H1 (cell line): ENCODE measurements around the gene SLC22A23. TPM values are rescaled to one million over a fixed set of nuclear protein-coding genes. Genes with fewer than 3 reads are reported as not detected.

Experiments
- CTCF ChIA-PET: fragments of 300-600 bp; sonication (Branson Sonifier 250); formaldehyde crosslinking; loops from one replicate; lab custom pipeline; 2021; ENCODE audit not compliant: partially characterized antibody; lab: Charles Lee
- POLR2A ChIA-PET: fragments of 300-600 bp; sonication (Branson Sonifier 250); formaldehyde crosslinking; loops from one replicate; lab custom pipeline; 2021; ENCODE audit warnings: inconsistent platforms; ENCODE audit not compliant: partially characterized antibody; lab: Charles Lee
- DNase-seq, 2 experiments: peaks; one replicate each; pipeline versions ENCODE4 v3.0.0 to v3.0.0-alpha.2; 2010 to 2022; ENCODE audit warnings: low spot score in 2 of 2, low read depth in 1 of 2, mixed read lengths in 1 of 2
- FAIRE-seq: peaks from 2 replicates; lab custom pipeline; 2011; peaks lifted over from hg19 to GRCh38; lab: Jason Lieb, UNC
- H2AFZ ChIP-seq: 2 replicates; pipeline ENCODE4 v1.8.1; 2012; ENCODE audit warnings: low read length, inconsistent platforms
- H2AK5ac ChIP-seq: 2 replicates; pipeline ENCODE4 v1.6.1; 2013; ENCODE audit warnings: low read depth, low read length
- H2BK120ac ChIP-seq: replicated peaks from 2 replicates; pipeline ENCODE3; 2013; ENCODE audit warnings: low read depth, low read length, inconsistent platforms
- H2BK12ac ChIP-seq: 2 replicates; pipeline ENCODE4 v1.6.1; 2013; ENCODE audit warnings: low read depth, low read length
- H2BK15ac ChIP-seq: 2 replicates; pipeline ENCODE4 v1.6.1; 2013; ENCODE audit warnings: low read length
- H2BK20ac ChIP-seq: 2 replicates; pipeline ENCODE4 v1.6.1; 2013; ENCODE audit warnings: low read length
- H2BK5ac ChIP-seq: 2 replicates; pipeline ENCODE4 v1.6.1; 2013; ENCODE audit warnings: low read depth, low read length
- H3K14ac ChIP-seq: 2 replicates; pipeline ENCODE4 v1.6.1; 2013; ENCODE audit warnings: inconsistent platforms; ENCODE audit not compliant: insufficient read length
- H3K18ac ChIP-seq: 2 replicates; pipeline ENCODE4 v1.6.1; 2013; ENCODE audit warnings: low read length; ENCODE audit errors: extremely low read depth
- H3K23ac ChIP-seq: 2 replicates; pipeline ENCODE4 v1.6.1; 2013; ENCODE audit warnings: inconsistent platforms; ENCODE audit not compliant: insufficient read length
- H3K23me2 ChIP-seq: 2 replicates; pipeline ENCODE4 v1.6.1; 2013; ENCODE audit warnings: low read depth, low read length
- H3K27ac ChIP-seq: 2 replicates; pipeline ENCODE4 v1.6.1; 2011; ENCODE audit warnings: low read depth, low read length, inconsistent platforms
- H3K27me3 ChIP-seq, 4 experiments: replicated peaks in 1 of 4; 1 replicate in 1 of 4; 2 replicates in 3 of 4; pipeline versions ENCODE4 v1.6.1 to v1.8.1; 2011 to 2013; ENCODE audit warnings: low read length in 3 of 4, mild to moderate bottlenecking in 3 of 4, inconsistent platforms in 2 of 4, mixed read lengths in 2 of 4, moderate library complexity in 1 of 4; ENCODE audit not compliant: control insufficient read depth in 3 of 4, insufficient read depth in 3 of 4; ENCODE audit errors: extremely low read depth in 1 of 4
- H3K36me3 ChIP-seq, 4 experiments: 2 replicates each; pipeline versions ENCODE4 v1.6.1 to v1.8.1; 2011 to 2013; ENCODE audit warnings: mild to moderate bottlenecking in 4 of 4, low read length in 3 of 4, moderate library complexity in 2 of 4, control low read depth in 1 of 4, inconsistent platforms in 1 of 4; ENCODE audit not compliant: insufficient read depth in 4 of 4, control insufficient read depth in 2 of 4
- H3K4ac ChIP-seq: replicated peaks from 2 replicates; pipeline ENCODE3; 2013; ENCODE audit warnings: low read length, low read depth, mixed read lengths, inconsistent platforms; ENCODE audit not compliant: insufficient read length
- H3K4me1 ChIP-seq, 4 experiments: replicated peaks in 1 of 4; 1 replicate in 1 of 4; 2 replicates in 3 of 4; pipeline versions ENCODE4 v1.6.1 to v1.8.1; 2011 to 2013; ENCODE audit warnings: low read length in 3 of 4, inconsistent platforms in 2 of 4, mixed read lengths in 1 of 4; ENCODE audit not compliant: insufficient read depth in 4 of 4, control insufficient read depth in 3 of 4
- H3K4me2 ChIP-seq, 2 experiments: 2 replicates each; pipeline versions ENCODE4 v1.6.1 to v1.8.1; 2011 to 2013; ENCODE audit warnings: low read depth in 2 of 2, low read length in 2 of 2, control low read depth in 1 of 2, inconsistent platforms in 1 of 2, mild to moderate bottlenecking in 1 of 2; ENCODE audit not compliant: insufficient read depth in 1 of 2
- H3K4me3 ChIP-seq, 4 experiments: fragments of 200-600, 300-600 bp in 1 of 4; sonication (generic), shearing (Covaris generic), sonication (Bioruptor Twin) in 1 of 4; 2 replicates each; pipeline versions ENCODE4 v1.5.1 to v1.8.1; 2011 to 2016; ENCODE audit warnings: low read length in 4 of 4, low read depth in 3 of 4, control low read depth in 2 of 4, inconsistent platforms in 2 of 4, mild to moderate bottlenecking in 2 of 4, mixed read lengths in 1 of 4, moderate library complexity in 1 of 4; ENCODE audit not compliant: insufficient read depth in 2 of 4; ENCODE audit errors: extremely low read depth in 1 of 4
- H3K56ac ChIP-seq: replicated peaks from 2 replicates; pipeline ENCODE3; 2013; ENCODE audit warnings: low read depth, mild to moderate bottlenecking, mixed read lengths, low read length, inconsistent platforms; ENCODE audit not compliant: insufficient read length
- H3K79me1 ChIP-seq: 2 replicates; pipeline ENCODE4 v1.6.1; 2013; ENCODE audit warnings: low read depth, low read length, control low read depth
- H3K79me2 ChIP-seq, 2 experiments: 2 replicates each; pipeline versions ENCODE4 v1.6.1 to v1.8.1; 2012 to 2013; ENCODE audit warnings: low read length in 2 of 2, mild to moderate bottlenecking in 2 of 2, inconsistent platforms in 1 of 2; ENCODE audit not compliant: insufficient read depth in 2 of 2, control insufficient read depth in 1 of 2
- H3K9ac ChIP-seq, 4 experiments: replicated peaks in 1 of 4; 1 replicate in 1 of 4; 2 replicates in 3 of 4; pipeline versions ENCODE4 v1.6.1 to v1.8.1; 2011 to 2013; ENCODE audit warnings: low read depth in 3 of 4, low read length in 3 of 4, control low read depth in 2 of 4, mild to moderate bottlenecking in 2 of 4, moderate library complexity in 2 of 4, inconsistent platforms in 1 of 4; ENCODE audit errors: extremely low read depth in 1 of 4
- H3K9me3 ChIP-seq, 2 experiments: 2 replicates each; pipeline versions ENCODE4 v1.6.1 to v1.8.1; 2012 to 2013; ENCODE audit warnings: mild to moderate bottlenecking in 2 of 2, moderate library complexity in 2 of 2, control low read depth in 1 of 2, inconsistent platforms in 1 of 2, low read depth in 1 of 2, low read length in 1 of 2, mixed read lengths in 1 of 2; ENCODE audit not compliant: insufficient read depth in 2 of 2
- H4K20me1 ChIP-seq, 2 experiments: replicated peaks in 1 of 2; 2 replicates each; pipeline versions ENCODE3 to v1.8.1; 2011 to 2013; ENCODE audit warnings: inconsistent platforms in 2 of 2, low read length in 2 of 2, mild to moderate bottlenecking in 1 of 2; ENCODE audit not compliant: insufficient read depth in 2 of 2, control insufficient read depth in 1 of 2
- H4K5ac ChIP-seq: 2 replicates; pipeline ENCODE4 v1.6.1; 2013; ENCODE audit warnings: low read length, low read depth, mixed read lengths, inconsistent platforms; ENCODE audit not compliant: insufficient read length
- H4K8ac ChIP-seq: 2 replicates; pipeline ENCODE4 v1.8.0; 2013; ENCODE audit warnings: mild to moderate bottlenecking, moderate library complexity, low read length, inconsistent platforms; ENCODE audit not compliant: insufficient read depth; ENCODE audit errors: extremely low read depth
- H4K91ac ChIP-seq: replicated peaks from 2 replicates; pipeline ENCODE3; 2013; ENCODE audit warnings: low read length, mixed read lengths, inconsistent platforms; ENCODE audit not compliant: insufficient read length
- BCL11A ChIP-seq, 2 experiments: IDR thresholded peaks; one replicate each; pipeline ENCODE4 v1.6.1; 2011; ENCODE audit warnings: low read depth in 2 of 2, low read length in 2 of 2, mild to moderate bottlenecking in 2 of 2
- CEBPB ChIP-seq: IDR thresholded peaks from 2 replicates; pipeline ENCODE4 v1.6.1; 2012; ENCODE audit warnings: low read depth, low read length
- GTF2F1 ChIP-seq: IDR thresholded peaks from 2 replicates; pipeline ENCODE4 v1.6.1; 2012; ENCODE audit warnings: low read depth, low read length, improper control_type of control experiment, borderline replicate concordance
- POU5F1 ChIP-seq: IDR thresholded peaks from 2 replicates; pipeline ENCODE4 v1.6.1; 2011; ENCODE audit warnings: low read depth, mild to moderate bottlenecking, low read length, moderate library complexity
- RBBP5 ChIP-seq: IDR thresholded peaks from 2 replicates; pipeline ENCODE4 v1.7.1; 2012; ENCODE audit warnings: low read depth, mild to moderate bottlenecking, inconsistent platforms, low read length, moderate library complexity, borderline replicate concordance
- WGBS, 2 experiments: shearing (Covaris generic) in 1 of 2; methylation state at CpG; one replicate each; pipeline versions ENCODE4 v1.1.6 to v1.1.7; 2013 to 2015; ENCODE audit warnings: low lambda C conversion rate in 2 of 2, mixed read lengths in 2 of 2, inconsistent platforms in 1 of 2, low coverage in 1 of 2, missing lambda C conversion rate in 1 of 2; ENCODE audit not compliant: insufficient replicate concordance in 2 of 2, insufficient coverage in 1 of 2, insufficient read length in 1 of 2; ENCODE audit errors: extremely low coverage in 1 of 2, missing lambda C conversion rate in 1 of 2; 5-methylcytosine and 5-hydroxymethylcytosine counted together
- polyA plus RNA-seq, 7 experiments: library from polyadenylated mRNA; depleted of rRNA in 3 of 7; stranded (reverse) in 5 of 7; unstranded in 2 of 7; fragments of >200 nt in 5 of 7; fragments of 200-250 nt in 2 of 7; gene quantifications; 1 replicate in 5 of 7; 2 replicates in 1 of 7; 4 replicates in 1 of 7; pipeline versions ENCODE4 v1.2.1 to v1.2.3, GENCODE V29; 2011 to 2013; ENCODE audit warnings: missing spikeins in 2 of 7, mixed read lengths in 2 of 7
- total RNA-seq: library from RNA; stranded (reverse); fragmentation: NEBNext Ultra II Directional; extraction: Animal tissue kit (Norgen Biotek cat#: 25700); gene quantifications from 2 replicates; pipeline ENCODE4 v1.2.1, GENCODE V29; 2021

SLC22A23 gene
- total and polyA plus RNA-seq, 2 of the 8 experiments (the other 6 are each of a cell fraction or from before 2014, with no cell fraction given), result 9.9 to 38.4 TPM

DNA sequence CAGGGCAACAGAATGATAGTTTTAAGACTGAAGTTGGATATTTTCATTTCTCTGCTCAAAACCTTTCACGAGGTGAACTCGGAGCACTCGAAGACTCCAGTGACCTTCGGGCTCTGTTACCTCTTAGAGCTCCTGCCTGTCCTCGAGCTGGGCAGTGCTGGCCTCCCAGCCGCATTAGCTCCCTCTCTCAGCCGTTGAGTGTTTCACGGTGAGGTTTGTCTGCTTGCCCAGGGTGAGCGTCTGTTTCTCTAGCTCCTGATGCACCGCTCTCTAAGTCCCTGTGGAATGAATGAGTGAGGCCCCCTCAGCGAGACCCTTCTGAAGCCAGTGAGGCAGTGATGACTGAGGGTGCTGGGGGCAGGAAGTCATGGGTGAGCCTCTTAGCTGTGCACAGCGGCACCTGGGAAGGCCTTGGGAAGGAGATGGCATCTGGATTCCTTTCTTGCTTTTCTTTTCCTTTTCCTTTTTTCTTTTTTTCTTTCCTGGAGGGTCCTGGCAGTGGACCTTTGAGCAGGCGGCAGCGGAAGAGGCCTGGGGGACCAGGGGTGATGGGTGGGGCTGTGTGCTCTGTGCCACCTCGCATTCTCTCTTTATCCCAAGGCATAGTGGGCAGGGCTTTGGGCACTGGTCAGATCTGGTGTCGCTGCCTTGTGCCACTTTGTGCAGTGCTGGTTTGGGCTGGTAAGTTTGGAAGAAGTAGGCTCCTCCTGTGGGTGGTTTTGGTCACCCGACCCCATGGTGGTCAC, 195.9 kb downstream of the SLC22A23 start:
- H2BK20ac ChIP-seq, result no peak overlapping the region
- H3K4me1 ChIP-seq, result peaks cover 3 to 9% (median 7%) of the 10 kb centered on the region in 4 experiments; a peak in 4 of 7 replicates
- H3K27ac ChIP-seq, result no peak overlapping the region
- 85% methylated on average over 17 of the region's 17 CpGs; no CpG with 5 or more reads in 1 of the 2 experiments for WGBS, 2 experiments
- no peak overlapping the region for H3K56ac ChIP-seq
- H2BK5ac ChIP-seq, result no peak overlapping the region
- CTCF ChIA-PET, result interaction anchor here (0.5 to 4.4 kb wide), 12 partner anchors 9 to 717 kb away, joined by 3 to 23 read pairs (median 4); no protein-coding TSS in a partner anchor
- no peak overlapping the region for H2BK12ac ChIP-seq
- H2BK15ac ChIP-seq, result no peak overlapping the region
- no peak overlapping the region for H3K14ac ChIP-seq
- H2BK120ac ChIP-seq, result no peak overlapping the region
- peaks cover 13 to 34% of the 10 kb centered on the region in 2 experiments for H4K20me1 ChIP-seq
- no peak overlapping the region for H4K8ac ChIP-seq
- no peak overlapping the region for H2AFZ ChIP-seq
- 0 out of 2 replicates have a peak overlapping the region, but pooled peaks have one; percentile 39 for H2AK5ac ChIP-seq
- no peaks in the 10 kb centered on the region for H3K27me3 ChIP-seq
- H3K79me2 ChIP-seq, result peaks cover 8 to 57% of the 10 kb centered on the region in 2 experiments; a peak in 3 of 4 replicates
- no peak for FAIRE-seq
- TF ChIP-seq GTF2F1, result no peak
- no peak for TF ChIP-seq RBBP5
- TF ChIP-seq BCL11A (IDR thresholded peaks at IDR 0.05; ENCODE audit: low read depth in 2 of 2, low read length in 2 of 2), result no peak
- TF ChIP-seq POU5F1, result no peak
- no peak for TF ChIP-seq CEBPB
- no peak overlapping the region for H3K4ac ChIP-seq
- H4K91ac ChIP-seq, result no peak overlapping the region
- H3K18ac ChIP-seq, result no peak overlapping the region; the same call in 1 of the 2 replicates
- no peak overlapping the region for H3K23ac ChIP-seq
- H4K5ac ChIP-seq, result no peak overlapping the region
- H3K9me3 ChIP-seq, result no peaks in the 10 kb centered on the region
- DNase-seq, result no peak
- peaks cover 22% of the 10 kb centered on the region for H3K79me1 ChIP-seq
- H3K36me3 ChIP-seq, result peaks cover 6 to 21% (median 13%) of the 10 kb centered on the region in 4 experiments; a peak in 7 of 8 replicates
- H3K23me2 ChIP-seq, result peaks cover 7% of the 10 kb centered on the region; the same call in 1 of the 2 replicates
- peak overlapping the region in 1 of 4 experiments; percentile 29; a peak in 2 of 8 replicates for H3K4me3 ChIP-seq
- H3K4me2 ChIP-seq, result peak overlapping the region; percentile 34 to 80; a peak in 2 of 4 replicates
- no peak overlapping the region for H3K9ac ChIP-seq
- POLR2A ChIA-PET, result interaction anchor here (0.9 to 2.8 kb wide), 4 partner anchors 11 to 31 kb away, joined by 3 to 14 read pairs (median 4); no protein-coding TSS in a partner anchor
